NCI-H2196 (cell line): ENCODE data around the gene FOXP1.
"Not testable (repeated sequence)": the region's sequence is repeated elsewhere in the genome, so short reads cannot be mapped to it uniquely, and the experiment has no call there.

Experiments
- DNase-seq: peaks from one replicate; lab custom pipeline; 2025; ENCODE audit not compliant: unreplicated experiment; lab: John Stamatoyannopoulos, UW

Gene FOXP1

DNA sequence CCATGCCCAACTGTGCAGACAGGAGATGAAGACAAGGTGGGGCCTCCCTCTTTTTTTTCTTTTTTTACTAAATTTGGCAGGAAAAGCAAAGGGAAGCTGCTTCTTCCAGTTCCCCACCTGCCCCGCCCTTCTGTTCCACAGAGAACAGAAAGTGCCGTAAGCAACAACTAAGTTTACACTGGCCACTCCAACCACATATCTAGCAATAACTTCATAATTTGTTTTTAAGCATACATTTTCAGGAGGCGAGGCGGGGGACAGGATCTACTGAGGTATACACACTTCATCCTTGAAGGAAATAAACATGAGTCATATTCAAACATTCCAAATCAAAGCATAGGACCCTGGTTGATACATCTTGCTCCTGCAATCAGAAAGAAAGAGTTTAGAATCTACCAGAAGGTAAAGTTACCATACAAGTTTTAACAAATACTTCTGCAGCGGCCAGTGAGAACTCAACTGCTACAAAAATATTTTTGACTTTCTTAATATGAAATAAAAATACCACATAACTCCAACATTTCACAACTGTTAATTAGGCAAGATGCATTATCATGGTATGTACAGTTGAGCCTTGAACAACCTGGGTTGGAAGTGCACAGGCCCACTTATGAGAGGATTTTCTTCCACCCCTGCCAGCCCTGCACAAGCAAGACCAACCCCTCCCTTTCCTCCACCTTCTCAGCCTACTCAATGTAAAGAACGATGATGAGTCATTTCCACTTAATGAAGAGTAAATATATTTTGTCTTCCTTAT, 50.7 kb downstream of the FOXP1 start:
- no peak for DNase-seq

DNA sequence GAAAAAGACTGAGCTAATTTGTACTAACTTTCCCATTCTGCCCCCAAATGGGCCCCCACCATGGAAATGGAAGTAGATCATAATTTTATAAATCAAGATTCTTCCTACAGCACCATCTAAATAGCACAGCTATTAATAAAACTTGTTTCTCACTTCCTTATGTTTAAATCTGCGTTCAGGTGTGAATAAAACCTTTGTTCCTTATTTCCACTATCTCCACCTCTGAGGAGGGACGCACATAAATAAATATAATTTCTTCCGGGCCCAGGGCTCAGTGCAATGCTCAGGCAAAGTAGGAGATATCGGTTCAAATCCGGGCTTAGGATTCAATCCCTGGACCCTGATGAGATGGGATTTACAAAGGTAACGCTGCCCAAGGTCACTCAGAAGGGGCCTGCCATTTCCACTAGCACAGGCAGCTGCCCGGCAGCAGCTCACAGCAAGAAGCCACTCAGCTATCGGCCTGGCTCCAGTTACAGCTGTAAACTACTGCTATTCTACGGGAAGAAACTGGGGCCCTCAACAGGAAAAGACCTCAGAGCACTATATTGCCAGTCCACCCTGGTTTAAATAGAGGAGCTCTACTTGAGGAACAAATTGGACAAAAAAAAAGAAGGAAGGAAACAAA, 52.5 kb downstream of the FOXP1 start:
- no peak for DNase-seq

DNA sequence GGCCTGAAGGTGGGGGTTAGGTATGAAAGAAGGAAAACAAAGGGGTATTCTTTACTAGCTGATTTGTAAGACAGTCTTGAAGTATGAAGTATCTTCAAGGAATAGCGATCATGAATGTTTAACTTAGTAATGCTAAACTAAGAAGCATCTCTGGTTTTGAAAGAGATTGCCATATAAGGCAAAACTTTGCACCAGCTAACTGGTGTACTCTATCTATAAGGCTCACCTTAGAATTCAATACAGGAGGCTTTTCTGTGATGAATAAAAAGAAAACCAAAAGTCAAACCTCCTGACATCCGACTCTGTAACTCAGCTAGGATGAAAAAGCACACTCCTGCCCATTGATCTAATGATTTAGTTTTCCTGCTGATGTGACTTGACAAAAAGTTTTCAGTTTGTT, 54.7 kb downstream of the FOXP1 start:
- DNase-seq: no peak

DNA sequence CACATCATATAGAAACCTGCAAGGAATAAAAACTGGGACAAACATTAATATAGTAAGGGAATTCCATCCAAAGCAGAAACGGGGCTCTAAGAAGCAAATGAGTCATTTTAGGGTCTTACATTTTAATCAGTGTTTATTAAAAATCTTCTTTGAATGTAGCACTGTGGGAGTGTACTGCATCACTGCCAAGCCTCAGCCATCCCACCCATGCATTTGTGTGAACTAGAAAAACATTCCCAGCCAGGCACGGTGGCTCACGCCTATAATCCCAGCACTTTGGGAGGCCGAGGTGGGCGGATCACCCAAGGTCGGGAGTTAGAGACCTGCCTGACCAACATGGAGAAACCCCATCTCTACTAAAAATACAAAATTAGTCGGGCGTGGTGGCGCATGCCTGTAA, 57.1 kb downstream of the FOXP1 start:
- DNase-seq: not testable (repeated sequence)

DNA sequence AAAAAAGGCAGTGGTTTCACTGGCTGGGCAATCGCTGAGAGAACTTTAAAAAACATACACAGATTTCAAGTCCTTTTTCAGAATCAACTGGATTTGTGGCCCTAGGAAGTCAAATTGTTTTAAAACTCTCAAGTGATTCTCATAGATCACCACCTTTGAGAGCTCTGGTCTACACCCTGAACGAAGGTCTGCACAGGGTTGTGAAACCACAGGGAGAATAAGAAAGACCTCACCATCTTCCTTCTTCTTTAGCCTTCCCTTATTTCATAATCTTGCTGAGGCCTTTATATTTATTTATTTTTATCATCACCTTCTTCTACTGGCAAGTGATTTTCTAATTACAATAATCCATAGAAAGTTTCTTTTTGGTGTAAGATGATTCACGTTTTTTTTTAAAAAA, 58.1 kb downstream of the FOXP1 start:
- no peak for DNase-seq

DNA sequence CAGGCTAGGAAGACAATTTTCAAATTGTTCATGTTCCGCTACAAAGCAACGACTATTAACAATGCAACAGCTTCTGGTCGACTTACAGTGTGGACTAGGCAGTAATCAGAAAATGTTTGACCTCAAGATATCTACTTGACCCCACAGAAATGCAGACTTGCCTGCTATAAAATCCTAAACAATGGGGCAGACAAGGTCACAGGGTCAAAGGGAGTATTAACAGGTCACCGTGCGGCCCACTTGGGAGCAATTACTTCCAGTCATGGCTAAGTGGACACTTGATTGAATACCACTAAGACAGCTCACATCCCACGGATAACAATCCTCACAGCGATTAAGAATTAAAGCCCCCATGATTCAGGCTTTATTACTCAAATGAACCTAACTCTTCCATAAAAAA, 58.9 kb downstream of the FOXP1 start:
- no peak for DNase-seq

DNA sequence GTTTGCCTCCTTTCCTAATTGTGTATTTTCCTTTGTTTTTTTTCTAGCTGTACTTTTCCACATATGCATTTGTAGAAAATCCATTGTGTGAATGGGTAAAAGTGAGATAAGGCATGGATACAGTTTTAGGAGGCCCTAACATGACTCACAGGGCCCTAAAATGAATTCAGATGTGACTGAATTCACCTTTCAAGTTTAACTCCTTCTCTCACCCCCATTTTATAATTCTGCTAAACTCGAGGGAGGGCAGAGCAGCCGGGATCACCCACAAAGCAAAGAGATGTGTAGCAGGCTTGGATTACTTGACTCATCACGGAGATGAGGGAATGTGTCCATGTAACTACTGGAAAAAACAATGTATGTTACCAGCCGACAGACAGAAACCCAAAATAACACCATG, 59.9 kb downstream of the FOXP1 start:
- DNase-seq: no peak

DNA sequence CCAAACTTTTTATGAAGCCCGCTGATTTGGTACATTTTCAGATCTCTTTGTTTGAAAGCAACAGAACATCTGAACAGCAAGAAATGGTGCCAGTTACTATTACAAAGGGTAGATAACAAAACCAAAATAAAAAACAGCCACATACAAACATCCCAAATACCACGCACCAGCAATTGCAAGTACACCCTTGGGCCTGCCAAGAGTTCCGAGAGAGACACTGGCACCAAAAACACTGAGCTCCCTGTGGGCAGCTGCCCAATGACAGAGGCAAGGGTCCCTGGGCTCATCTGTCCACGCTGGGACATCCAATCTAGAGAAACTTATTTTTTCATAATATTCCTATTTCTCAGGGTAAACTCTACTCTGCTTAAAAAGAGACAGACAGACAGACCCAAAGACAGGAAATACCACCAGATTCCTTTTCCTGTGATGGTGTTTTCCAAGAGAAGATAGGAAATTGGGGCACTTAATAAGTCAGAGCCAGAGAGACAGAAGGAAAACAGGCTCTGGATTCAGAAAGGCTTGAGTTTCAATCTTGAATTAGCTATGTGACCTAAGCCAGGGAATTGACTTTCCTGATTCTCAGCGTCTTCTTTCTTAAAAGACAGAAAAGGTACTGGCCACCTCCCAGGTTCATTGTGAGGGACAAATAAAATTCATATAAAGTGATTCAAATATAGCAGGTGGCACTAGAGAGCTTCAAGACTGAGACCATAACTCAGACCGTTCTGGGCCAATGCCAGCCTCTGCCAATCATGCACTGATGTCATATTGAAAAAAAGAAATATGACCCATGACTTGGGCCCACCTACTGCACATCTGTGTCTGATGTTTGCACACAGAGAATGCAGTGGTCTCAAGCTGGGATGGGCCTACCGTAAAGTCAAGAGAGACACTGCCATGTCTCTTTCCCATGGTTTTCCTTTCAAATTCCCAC, 61.3 kb downstream of the FOXP1 start:
- no peak for DNase-seq

DNA sequence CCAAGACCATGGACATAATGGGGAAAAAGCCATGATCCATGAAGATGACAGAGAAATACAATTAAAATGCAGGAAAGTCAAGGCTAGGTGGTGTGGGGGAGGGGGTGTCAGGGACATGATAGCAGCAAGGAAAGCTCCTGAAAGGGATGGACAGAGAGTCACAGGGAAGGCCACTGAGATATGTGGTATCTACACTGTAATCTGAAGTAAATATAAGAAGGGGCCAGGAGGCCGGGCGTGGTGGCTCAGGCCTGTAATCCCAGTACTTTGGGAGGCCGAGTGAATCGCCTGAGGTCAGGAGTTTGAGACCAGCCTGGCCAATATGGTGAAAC, 62.5 kb downstream of the FOXP1 start:
- DNase-seq: no peak

DNA sequence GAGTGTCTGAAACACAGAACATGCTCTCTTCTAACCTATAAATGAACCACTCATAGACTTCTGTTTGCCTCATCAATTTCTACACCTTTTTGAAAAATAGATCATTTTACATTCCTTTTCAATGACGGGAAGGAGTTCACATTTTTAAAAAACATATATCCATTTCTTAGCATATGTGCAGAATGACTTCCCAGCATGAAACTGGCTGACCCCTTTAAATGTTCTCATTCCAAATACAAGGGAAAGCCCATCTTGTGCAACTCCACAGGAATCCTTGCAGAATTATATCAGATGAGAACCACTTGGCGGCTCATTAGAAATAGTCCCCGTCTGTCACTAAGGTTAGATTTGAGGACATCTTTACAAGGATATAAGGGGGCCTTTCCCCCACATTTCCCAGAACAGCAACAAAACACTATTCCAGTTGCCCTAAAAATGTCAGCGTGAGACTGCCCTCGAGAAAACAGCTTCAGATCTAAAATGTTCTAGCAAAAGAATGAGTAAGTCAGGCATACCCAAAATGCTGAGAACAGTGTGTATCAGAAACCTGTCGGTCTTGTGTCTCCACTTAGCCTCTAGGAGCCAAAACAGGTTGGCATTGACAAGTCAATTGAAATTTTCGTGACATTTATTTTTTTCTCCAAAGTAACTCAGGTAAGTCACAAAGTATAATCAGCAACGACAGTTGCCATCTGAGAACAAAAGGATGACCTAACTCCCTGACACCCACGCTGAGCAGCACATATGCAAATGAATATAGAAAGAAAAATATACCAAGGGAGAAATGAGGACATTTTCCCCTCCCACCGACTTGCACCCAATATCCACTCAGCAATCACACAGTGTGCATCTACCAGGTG, 63.1 kb downstream of the FOXP1 start:
- DNase-seq: no peak

DNA sequence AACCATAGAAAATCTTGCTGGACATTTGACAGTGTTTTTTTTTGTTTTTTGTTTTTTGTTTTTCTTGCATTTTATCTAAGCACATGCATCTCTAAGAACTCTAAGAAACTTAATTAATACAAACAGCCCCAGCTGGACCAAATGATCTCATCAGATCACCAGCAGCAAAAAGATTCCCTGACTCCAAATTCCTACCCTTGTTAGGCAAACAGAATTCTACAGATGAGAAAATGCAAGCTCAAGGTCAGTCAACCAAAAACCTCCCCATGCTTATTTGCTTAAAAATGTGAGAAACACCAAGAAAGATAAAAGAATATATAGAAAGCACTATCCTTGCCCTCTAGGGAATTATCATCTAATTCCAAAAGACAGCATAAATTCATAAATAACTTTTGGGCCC, 65.4 kb downstream of the FOXP1 start:
- DNase-seq: no peak

DNA sequence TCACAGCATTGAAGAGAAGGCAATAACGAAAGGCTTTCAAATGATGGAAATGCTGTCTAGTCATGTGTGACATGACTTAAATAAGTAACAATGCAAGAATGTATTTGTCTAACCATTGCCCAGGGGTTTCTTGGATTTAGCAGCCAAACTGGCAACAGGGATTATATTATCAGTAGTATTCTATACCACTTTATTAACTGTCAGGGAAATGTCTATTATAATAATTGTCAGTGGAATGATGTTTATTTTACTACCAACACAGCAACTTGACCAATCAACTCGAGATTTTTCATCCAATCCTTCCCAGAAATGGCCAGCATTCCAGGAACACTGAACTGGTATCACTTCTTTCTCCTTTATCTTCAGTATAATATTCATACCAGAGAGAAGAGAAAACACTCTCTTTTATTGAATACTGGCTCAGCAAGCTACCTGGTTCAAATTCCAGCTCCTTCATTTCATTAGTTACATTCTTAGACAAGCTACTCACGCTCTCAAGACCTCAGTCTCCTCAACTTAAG, 66.2 kb downstream of the FOXP1 start:
- DNase-seq: no peak

DNA sequence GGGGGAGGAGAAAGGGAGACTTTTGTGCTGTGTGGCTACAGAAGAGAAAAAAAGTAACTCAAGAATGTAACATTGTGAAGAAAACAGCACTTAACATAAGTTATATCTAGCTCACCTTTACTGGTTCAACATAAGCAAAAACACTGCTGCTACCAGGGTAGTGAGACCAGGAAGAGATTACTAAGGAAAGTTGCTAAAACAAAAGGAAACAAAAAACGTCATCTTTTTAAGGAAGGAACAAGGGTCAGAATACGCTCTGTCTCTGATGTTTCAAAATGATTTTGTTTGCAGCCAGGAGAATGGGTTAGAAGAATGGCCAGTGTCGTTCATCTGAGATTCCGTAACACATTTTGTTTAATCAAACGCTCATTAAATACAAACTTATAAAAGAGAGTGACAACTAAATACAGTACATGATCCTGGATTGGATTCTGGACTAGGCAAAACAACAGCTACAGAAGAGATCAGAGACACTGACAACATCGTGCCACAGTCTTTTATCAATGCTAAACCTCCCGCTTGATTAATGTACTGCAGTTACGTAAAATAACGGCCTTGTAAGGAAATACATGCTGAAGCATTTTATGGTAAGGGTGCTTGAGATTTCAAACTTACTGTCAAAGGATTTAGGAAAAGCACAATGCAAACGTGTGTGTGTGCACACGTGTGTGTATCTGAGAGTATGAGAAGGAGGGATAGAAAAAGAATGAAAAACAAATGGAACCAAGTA, 67.7 kb downstream of the FOXP1 start:
- DNase-seq: no peak

DNA sequence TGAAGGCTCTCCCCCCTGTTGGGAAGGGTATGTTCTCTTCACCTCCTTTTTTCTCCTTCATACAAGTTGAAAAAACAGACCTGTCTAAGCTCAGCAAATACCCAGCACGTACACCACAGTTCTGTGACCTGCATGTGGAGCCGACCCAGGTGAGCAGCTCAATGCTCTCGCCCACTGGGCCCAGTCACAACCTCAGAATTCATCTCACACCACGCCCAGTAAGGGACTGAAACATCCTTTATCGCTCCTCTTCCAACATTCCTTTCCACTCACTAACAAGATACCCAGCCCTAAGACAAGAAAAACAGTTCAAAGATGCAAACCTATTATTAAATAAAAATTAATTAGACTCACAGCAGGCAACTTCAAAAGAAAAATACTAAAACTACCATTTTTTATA, 68.9 kb downstream of the FOXP1 start:
- DNase-seq: no peak

DNA sequence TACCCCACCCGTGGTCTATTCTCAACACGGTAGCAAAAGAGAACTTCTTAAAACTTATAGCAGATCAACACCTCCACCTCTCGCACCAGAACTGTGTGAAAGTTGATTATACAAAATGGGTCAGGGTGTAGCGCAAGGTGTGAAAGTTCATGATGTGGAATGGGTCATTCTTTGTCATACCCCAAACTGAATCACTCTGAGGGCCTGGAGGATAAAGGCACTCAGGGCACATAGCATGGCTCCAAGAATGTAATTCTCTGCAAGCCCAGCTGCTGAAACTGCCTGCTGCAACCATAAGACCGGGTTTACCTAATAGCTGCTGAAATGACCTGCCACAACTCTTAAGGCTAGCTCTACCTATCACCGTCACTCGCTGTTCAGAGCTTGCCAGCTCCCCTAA, 70.0 kb downstream of the FOXP1 start:
- DNase-seq: no peak

DNA sequence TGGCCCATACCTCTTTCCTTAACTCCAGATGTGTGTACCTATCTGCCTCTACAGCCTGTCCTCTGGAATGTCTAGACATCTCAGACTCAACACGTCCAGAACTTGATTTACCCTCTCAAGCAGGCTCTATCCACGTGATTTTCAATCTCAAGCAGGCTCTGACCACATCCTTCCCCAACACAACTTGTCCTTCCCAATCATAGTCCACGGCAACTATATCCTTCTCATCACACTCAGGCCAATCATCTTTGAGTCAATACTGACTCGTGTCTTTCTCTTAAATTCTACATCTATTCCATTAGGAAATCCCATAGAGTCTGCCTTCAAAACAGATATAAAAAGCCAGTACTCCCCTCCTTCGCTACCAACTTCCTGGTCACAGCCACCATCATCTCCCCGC, 70.4 kb downstream of the FOXP1 start:
- no peak for DNase-seq

DNA sequence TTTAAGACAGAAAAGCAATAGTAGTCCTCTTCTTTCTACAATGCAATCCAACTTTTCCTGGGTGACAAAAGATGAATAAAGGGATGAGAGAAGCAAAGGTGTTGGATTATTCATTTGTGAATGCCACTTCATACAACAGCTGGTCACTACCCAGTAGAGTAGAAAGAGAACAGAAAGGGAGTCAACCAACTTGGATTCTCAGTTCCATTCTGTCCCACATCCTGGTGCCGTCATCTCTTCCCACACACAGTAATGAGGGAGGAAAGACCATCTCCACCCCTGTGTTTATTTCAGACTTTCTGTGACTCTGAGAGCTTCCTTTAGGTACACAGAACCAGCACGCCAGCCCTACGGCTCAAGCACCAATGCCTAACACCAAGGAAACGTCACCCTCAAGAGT, 71.0 kb downstream of the FOXP1 start:
- DNase-seq: no peak

DNA sequence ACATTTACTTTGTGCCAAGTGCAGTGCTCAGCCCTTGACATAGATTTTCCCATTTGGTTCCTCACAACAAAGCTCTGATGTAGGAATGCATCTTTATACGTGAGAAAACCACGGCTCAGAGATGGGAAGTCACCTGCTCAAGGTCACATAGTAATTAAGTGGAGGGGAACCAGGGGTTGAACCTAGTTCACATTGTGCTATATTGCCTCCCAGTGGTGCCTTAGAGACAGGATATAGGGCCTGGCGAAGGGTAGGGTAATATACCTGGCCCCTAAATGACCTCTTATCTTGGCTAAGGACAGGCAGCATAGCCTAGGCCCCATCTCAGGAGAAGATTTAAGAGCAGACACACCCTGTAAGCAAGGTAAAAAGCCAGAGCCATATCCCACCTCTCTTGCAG, 71.5 kb downstream of the FOXP1 start:
- DNase-seq: no peak

DNA sequence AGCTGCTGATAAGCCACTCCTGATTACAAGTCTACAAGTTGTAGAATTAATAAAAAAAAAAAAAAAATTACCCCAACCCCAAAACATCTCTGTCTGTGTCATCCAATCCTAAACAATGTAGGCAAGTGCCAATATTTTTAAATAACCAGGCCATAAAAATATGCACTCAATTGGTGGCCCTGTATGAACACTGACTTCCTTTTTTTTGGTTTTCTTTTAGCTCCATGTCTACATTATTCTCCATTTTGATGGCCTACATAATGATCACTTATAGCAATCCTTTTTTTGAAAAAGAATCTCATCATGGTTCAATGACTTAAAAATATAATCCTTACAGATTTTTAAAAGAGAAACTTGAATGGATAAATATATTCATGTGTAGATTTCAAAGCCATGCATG, 72.1 kb downstream of the FOXP1 start:
- no peak for DNase-seq

DNA sequence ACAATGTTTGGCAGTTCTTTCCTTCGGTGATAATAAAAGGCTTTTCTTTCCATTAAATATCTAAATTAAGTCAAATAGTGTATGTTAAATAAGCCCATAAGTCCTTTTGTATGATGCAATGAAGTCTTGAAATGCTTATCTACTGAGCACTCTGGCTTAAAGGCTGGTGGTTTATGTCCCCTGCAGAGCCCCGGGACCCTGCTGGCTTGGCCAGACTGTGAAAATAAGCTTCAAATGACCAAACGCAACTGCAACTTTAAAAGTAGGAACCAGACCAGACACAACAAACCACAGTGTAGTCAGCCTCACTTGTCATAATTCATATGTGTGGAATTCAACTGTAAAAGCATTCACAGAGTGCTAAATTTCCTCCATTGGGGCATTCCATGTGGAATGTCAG, 72.5 kb downstream of the FOXP1 start:
- DNase-seq: no peak
